Nephron (organoid): ENCODE measurements around the gene ZNF511.

Source experiments
- H3K27ac Mint-ChIP-seq, 3 experiments: 2 replicates each; pipeline ENCODE4 v1.8.0; 2020; ENCODE audit warnings: mixed read lengths in 3 of 3, mild to moderate bottlenecking in 2 of 3, moderate library complexity in 1 of 3
- H3K27me3 Mint-ChIP-seq: 2 replicates; pipeline ENCODE4 v1.8.0; 2021; ENCODE audit warnings: low read depth, mild to moderate bottlenecking, moderate library complexity, mixed read lengths
- H3K36me3 Mint-ChIP-seq: 2 replicates; pipeline ENCODE4 v1.8.0; 2020; ENCODE audit warnings: low read depth, mixed read lengths
- H3K4me1 Mint-ChIP-seq: 2 replicates; pipeline ENCODE4 v1.8.0; 2020; ENCODE audit warnings: mixed read lengths
- H3K4me3 Mint-ChIP-seq, 3 experiments: 2 replicates each; pipeline ENCODE4 v1.8.0; 2020; ENCODE audit warnings: mild to moderate bottlenecking in 3 of 3, mixed read lengths in 3 of 3, moderate library complexity in 2 of 3
- H3K9me3 Mint-ChIP-seq: 2 replicates; pipeline ENCODE4 v1.8.0; 2020; ENCODE audit warnings: mixed read lengths
- CTCF ChIP-seq, 3 experiments: fragments of 200-600 bp; sonication (generic); IDR thresholded peaks; one replicate each; pipeline ENCODE4 v1.5.0; 2021; ENCODE audit warnings: antibody characterized with exemption in 3 of 3; ENCODE audit not compliant: unreplicated experiment in 3 of 3

ZNF511 gene

GRCh38 chr10:133355991-133356390 lies 47.3 kb downstream of the ZNF511 start:
- Mint-ChIP-seq H3K9me3 (no peaks in the 10 kb centered on the region), H3K27me3 (no peaks in the 10 kb centered on the region), H3K27ac (no peak overlapping the region), H3K4me3 (peak overlapping the region; percentile 67 to 72 (median 70)), H3K4me1 (peaks cover 5% of the 10 kb centered on the region), H3K36me3 (no peaks in the 10 kb centered on the region)
- TF ChIP-seq CTCF (IDR thresholded peaks at IDR 0.05; ENCODE audit: unreplicated experiment in 3 of 3): no peak

- Mint-ChIP-seq H3K36me3 (peaks cover 4% of the 10 kb centered on the region), H3K9me3 (no peaks in the 10 kb centered on the region), H3K4me3 (peak overlapping the region; percentile 68 to 76 (median 75)), H3K27ac (no peak overlapping the region), H3K4me1 (peaks cover 5% of the 10 kb centered on the region), H3K27me3 (no peaks in the 10 kb centered on the region)
- TF ChIP-seq CTCF (IDR thresholded peaks at IDR 0.05; ENCODE audit: unreplicated experiment in 3 of 3): no peak
These were observed 48.0 kb downstream of the ZNF511 start for GRCh38 chr10:133356549-133357284.

GRCh38 chr10:133357285-133358161 lies 48.8 kb downstream of the ZNF511 start, which contains the start of gene FUOM:
FUOM (minus strand) TSS chr10:133358019; CDS start chr10:133358007, 12 bp downstream.
- H3K36me3 Mint-ChIP-seq: peaks cover 11% of the 10 kb centered on the region

GRCh38 chr10:133358162-133358924 lies 49.6 kb downstream of the ZNF511 start:
- TF ChIP-seq CTCF (IDR thresholded peaks at IDR 0.05; ENCODE audit: unreplicated experiment in 3 of 3): no peak
- H3K4me1 Mint-ChIP-seq: peaks cover 5% of the 10 kb centered on the region
- peak overlapping the region in 2 of 3 experiments; percentile 32 to 48 for H3K4me3 Mint-ChIP-seq
- no peaks in the 10 kb centered on the region for H3K9me3 Mint-ChIP-seq
- H3K27ac Mint-ChIP-seq: peak overlapping the region in 1 of 3 experiments; percentile 31
- peaks cover 18% of the 10 kb centered on the region for H3K36me3 Mint-ChIP-seq
- no peaks in the 10 kb centered on the region for H3K27me3 Mint-ChIP-seq

More at GRCh38 chr10:133357285-133358161, 48.8 kb downstream of the ZNF511 start, which contains the start of gene FUOM:
- Mint-ChIP-seq H3K4me3 (peak within 1 kb of the TSS; percentile 68 to 76 (median 75)), H3K27ac (peak within 1 kb of the TSS in 1 of 3 experiments; percentile 31), H3K27me3 (no peaks in the 10 kb centered on the region), H3K9me3 (no peaks in the 10 kb centered on the region), H3K4me1 (peaks cover 5% of the 10 kb centered on the region)
- no peak for TF ChIP-seq CTCF (IDR thresholded peaks at IDR 0.05; ENCODE audit: unreplicated experiment in 3 of 3)

- Mint-ChIP-seq H3K36me3 (peaks cover 18% of the 10 kb centered on the region), H3K9me3 (no peaks in the 10 kb centered on the region), H3K27me3 (no peaks in the 10 kb centered on the region), H3K27ac (peak overlapping the region in 1 of 3 experiments; percentile 31), H3K4me1 (peaks cover 5% of the 10 kb centered on the region), H3K4me3 (peak overlapping the region in 2 of 3 experiments; percentile 32 to 48)
- TF ChIP-seq CTCF (IDR thresholded peaks at IDR 0.05; ENCODE audit: unreplicated experiment in 3 of 3): no peak
These were observed 50.2 kb downstream of the ZNF511 start for GRCh38 chr10:133358925-133359310.
